H9 (cell line): Measurements from ENCODE around the gene SERPINA5. TPM values are rescaled to one million over a fixed set of nuclear protein-coding genes. Genes with fewer than 3 reads are reported as not detected.

Experiments
- DNase-seq: peaks from one replicate; pipeline ENCODE4 v3.0.0-alpha.2; 2017
- H2AFZ ChIP-seq: one replicate; pipeline ENCODE4 v1.6.1; 2013; ENCODE audit warnings: mild to moderate bottlenecking, low read length, control low read depth, moderate library complexity
- H2AK5ac ChIP-seq: 2 replicates; pipeline ENCODE4 v1.6.1; 2013; ENCODE audit warnings: low read length, control low read depth, mixed read lengths; ENCODE audit not compliant: insufficient read length
- H2BK120ac ChIP-seq: one replicate; pipeline ENCODE4 v1.6.1; 2013; ENCODE audit warnings: low read depth, mild to moderate bottlenecking, low read length, control low read depth, inconsistent platforms; ENCODE audit not compliant: poor library complexity, severe bottlenecking
- H2BK12ac ChIP-seq: 2 replicates; pipeline ENCODE4 v1.6.1; 2013; ENCODE audit warnings: low read length, control low read depth, mixed read lengths, low read depth; ENCODE audit not compliant: insufficient read length
- H2BK15ac ChIP-seq: 2 replicates; pipeline ENCODE4 v1.6.1; 2013; ENCODE audit warnings: low read depth, low read length, control low read depth
- H2BK20ac ChIP-seq: one replicate; pipeline ENCODE4 v1.6.1; 2013; ENCODE audit warnings: low read depth, mild to moderate bottlenecking, low read length, control low read depth, inconsistent platforms; ENCODE audit not compliant: poor library complexity, severe bottlenecking
- H2BK5ac ChIP-seq: 2 replicates; pipeline ENCODE4 v1.6.1; 2013; ENCODE audit warnings: low read length, control low read depth, mixed read lengths; ENCODE audit not compliant: insufficient read length
- H3K14ac ChIP-seq: 2 replicates; pipeline ENCODE4 v1.6.1; 2013; ENCODE audit warnings: low read length, control low read depth; ENCODE audit not compliant: insufficient read depth
- H3K18ac ChIP-seq: 2 replicates; pipeline ENCODE4 v1.6.1; 2013; ENCODE audit warnings: low read depth, mild to moderate bottlenecking, mixed read lengths, low read length, control low read depth; ENCODE audit not compliant: insufficient read length
- H3K23ac ChIP-seq: 2 replicates; pipeline ENCODE4 v1.6.1; 2013; ENCODE audit warnings: low read length, control low read depth, mixed read lengths, low read depth; ENCODE audit not compliant: insufficient read length
- H3K23me2 ChIP-seq: 2 replicates; pipeline ENCODE4 v1.6.1; 2013; ENCODE audit warnings: low read depth, mild to moderate bottlenecking, mixed read lengths, low read length, control low read depth; ENCODE audit not compliant: insufficient read length, poor library complexity, severe bottlenecking
- H3K27ac ChIP-seq: 2 replicates; pipeline ENCODE4 v1.5.1; 2013; ENCODE audit warnings: low read length, control low read depth, mixed read lengths, low read depth; ENCODE audit not compliant: insufficient read length
- H3K27me3 ChIP-seq: 2 replicates; pipeline ENCODE4 v1.6.1; 2013; ENCODE audit warnings: low read length, control low read depth, inconsistent platforms; ENCODE audit not compliant: insufficient read depth
- H3K4ac ChIP-seq: 2 replicates; pipeline ENCODE4 v1.6.1; 2013; ENCODE audit warnings: low read depth, mild to moderate bottlenecking, control low read depth, inconsistent platforms, low read length, moderate library complexity
- H3K4me1 ChIP-seq: 2 replicates; pipeline ENCODE4 v1.6.1; 2013; ENCODE audit warnings: low read length, control low read depth, inconsistent platforms; ENCODE audit not compliant: insufficient read depth
- H3K4me2 ChIP-seq: 2 replicates; pipeline ENCODE4 v1.6.1; 2013; ENCODE audit warnings: low read length, control low read depth, mixed read lengths; ENCODE audit not compliant: insufficient read length, insufficient read depth
- H3K56ac ChIP-seq: 2 replicates; pipeline ENCODE4 v1.6.1; 2013; ENCODE audit warnings: low read depth, mild to moderate bottlenecking, mixed read lengths, low read length, control low read depth; ENCODE audit not compliant: insufficient read length
- H3K79me1 ChIP-seq: 2 replicates; pipeline ENCODE4 v1.6.1; 2013; ENCODE audit warnings: low read depth, mild to moderate bottlenecking, moderate library complexity, low read length, control low read depth, inconsistent platforms; ENCODE audit not compliant: insufficient read depth, poor library complexity, severe bottlenecking
- H3K79me2 ChIP-seq: 2 replicates; pipeline ENCODE4 v1.6.1; 2013; ENCODE audit warnings: low read length, control low read depth, inconsistent platforms; ENCODE audit not compliant: insufficient read depth
- H3K9ac ChIP-seq: 2 replicates; pipeline ENCODE4 v1.6.1; 2013; ENCODE audit warnings: low read length, control low read depth, mixed read lengths; ENCODE audit not compliant: insufficient read length; ENCODE audit errors: extremely low read depth
- H3K9me3 ChIP-seq: one replicate; pipeline ENCODE4 v1.6.1; 2013; ENCODE audit warnings: low read depth, low read length, inconsistent platforms; ENCODE audit not compliant: control insufficient read depth
- H3T11ph ChIP-seq: one replicate; pipeline ENCODE4 v1.6.1; 2013; ENCODE audit warnings: mild to moderate bottlenecking, low read length, control low read depth, inconsistent platforms
- H4K20me1 ChIP-seq: one replicate; pipeline ENCODE4 v1.6.1; 2013; ENCODE audit not compliant: control insufficient read depth, insufficient read length, insufficient read depth
- H4K5ac ChIP-seq: 2 replicates; pipeline ENCODE4 v1.6.1; 2013; ENCODE audit warnings: low read depth, mild to moderate bottlenecking, mixed read lengths, low read length, control low read depth; ENCODE audit not compliant: insufficient read length
- H4K8ac ChIP-seq: replicated peaks from 2 replicates; pipeline ENCODE4 v1.6.1; 2013; ENCODE audit warnings: low read length, control low read depth, mixed read lengths, low read depth; ENCODE audit not compliant: insufficient read length
- H4K91ac ChIP-seq: 2 replicates; pipeline ENCODE4 v1.6.1; 2013; ENCODE audit warnings: low read depth, mild to moderate bottlenecking, moderate library complexity, mixed read lengths, low read length, control low read depth; ENCODE audit not compliant: insufficient read length
- H3K27ac Mint-ChIP-seq, 3 experiments: 2 replicates in 2 of 3; 3 replicates in 1 of 3; pipeline ENCODE4 v1.8.0; 2020 to 2021; ENCODE audit warnings: mixed read lengths in 3 of 3, mild to moderate bottlenecking in 1 of 3, moderate library complexity in 1 of 3
- H3K27me3 Mint-ChIP-seq: 2 replicates; pipeline ENCODE4 v1.8.0; 2021; ENCODE audit warnings: low read depth, mild to moderate bottlenecking, moderate library complexity, mixed read lengths
- H3K36me3 Mint-ChIP-seq, 3 experiments: 2 replicates in 2 of 3; 3 replicates in 1 of 3; pipeline ENCODE4 v1.8.0; 2020 to 2021; ENCODE audit warnings: low read depth in 3 of 3, mixed read lengths in 3 of 3; ENCODE audit not compliant: insufficient read depth in 1 of 3
- H3K4me1 Mint-ChIP-seq, 2 experiments: 2 replicates each; pipeline ENCODE4 v1.8.0; 2020; ENCODE audit warnings: mixed read lengths in 2 of 2
- H3K4me3 Mint-ChIP-seq, 2 experiments: 2 replicates in 1 of 2; 3 replicates in 1 of 2; pipeline ENCODE4 v1.8.0; 2020 to 2021; ENCODE audit warnings: mild to moderate bottlenecking in 2 of 2, mixed read lengths in 2 of 2, moderate library complexity in 1 of 2
- H3K9me3 Mint-ChIP-seq, 2 experiments: 2 replicates in 1 of 2; 3 replicates in 1 of 2; pipeline ENCODE4 v1.8.0; 2020; ENCODE audit warnings: mild to moderate bottlenecking in 2 of 2, mixed read lengths in 2 of 2, moderate library complexity in 1 of 2
- CTCF ChIP-seq: fragments of 200-600 bp; sonication (generic); conservative IDR thresholded peaks from 3 replicates; pipeline ENCODE4 v1.8.0; 2021; ENCODE audit warnings: antibody characterized with exemption, mild to moderate bottlenecking
- WGBS: extraction: QIAGEN DNeasy Blood & Tissue Kit; methylation state at CpG from one replicate; pipeline ENCODE4 v1.1.7; 2013; ENCODE audit warnings: missing lambda C conversion rate, low lambda C conversion rate, mixed read lengths; ENCODE audit not compliant: insufficient read length; ENCODE audit errors: extremely low coverage; 5-methylcytosine and 5-hydroxymethylcytosine counted together
- total RNA-seq: library from RNA; stranded (reverse); gene quantifications from 2 replicates; pipeline ENCODE4 v1.2.1, GENCODE V29; 2021

The SERPINA5 gene
- total RNA-seq, 1 experiment from 2014 or later: 1.1 TPM

DNA sequence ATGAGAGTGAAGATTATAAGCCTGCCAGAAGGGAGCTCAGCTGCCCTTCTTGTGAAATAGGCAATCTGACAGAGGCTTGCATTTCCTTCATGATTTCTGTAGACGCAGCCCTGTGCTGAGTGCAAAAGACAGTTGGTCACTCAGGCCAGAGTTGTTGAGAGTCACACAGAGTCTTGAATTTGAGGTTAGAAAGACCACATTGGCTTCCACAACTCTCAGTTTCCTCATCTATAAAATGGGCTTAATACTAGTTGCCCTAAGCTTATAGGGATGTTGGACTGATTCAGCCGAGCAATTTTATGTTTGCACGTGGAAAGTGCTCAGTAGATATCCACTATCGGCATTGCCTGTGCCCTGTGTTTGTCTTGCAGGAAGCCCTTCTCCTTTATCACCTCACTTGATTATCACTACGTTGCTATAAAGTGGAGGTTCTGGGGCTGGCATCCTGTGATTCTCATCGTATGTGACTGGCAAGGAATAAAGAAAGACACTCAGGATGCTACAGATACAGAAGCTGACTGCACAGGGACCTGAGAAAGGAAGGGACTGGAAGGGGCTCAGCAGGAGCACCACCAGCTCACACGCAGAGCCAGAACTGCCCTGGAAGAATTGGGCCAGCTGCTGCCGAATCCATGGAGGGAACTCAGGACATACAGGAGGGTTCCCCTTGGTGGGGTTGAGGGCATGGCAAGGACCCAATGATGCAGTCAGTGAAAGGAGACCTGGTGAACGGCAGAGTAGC lies 39.8 kb upstream of the SERPINA5 start:
- Histone ChIP-seq H2BK12ac (no peak overlapping the region), H4K5ac (no peak overlapping the region), H3K14ac (no peak overlapping the region), H3K27me3 (no peaks in the 10 kb centered on the region), H3K4me1 (peaks cover 1% of the 10 kb centered on the region; the same call in 1 of the 2 replicates), H4K20me1 (no peaks in the 10 kb centered on the region), H3K9me3 (no peaks in the 10 kb centered on the region), H3K18ac (no peak overlapping the region), H3K56ac (no peak overlapping the region), H3T11ph (no peak overlapping the region), H2BK120ac (no peak overlapping the region), H3K23me2 (no peaks in the 10 kb centered on the region), H4K8ac (no peak overlapping the region), H3K9ac (no peak overlapping the region), H2BK15ac (no peak overlapping the region), H2BK20ac (no peak overlapping the region), H3K79me2 (no peaks in the 10 kb centered on the region), H3K79me1 (no peaks in the 10 kb centered on the region), H2AFZ (no peak overlapping the region), H3K4ac (no peak overlapping the region), H3K27ac (no peak overlapping the region), H3K4me2 (no peak overlapping the region), H2AK5ac (no peak overlapping the region), H4K91ac (no peak overlapping the region), H2BK5ac (no peak overlapping the region), H3K23ac (no peak overlapping the region)
- DNase-seq: no peak
- no peak for TF ChIP-seq CTCF
- WGBS: no CpG with 5 or more reads among the region's 9 CpGs
- no peak overlapping the region for H3K27ac Mint-ChIP-seq
- no peaks in the 10 kb centered on the region; a peak in 1 of 5 replicates for H3K9me3 Mint-ChIP-seq
- no peaks in the 10 kb centered on the region for H3K36me3 Mint-ChIP-seq
- no peaks in the 10 kb centered on the region; the same call in 1 of the 2 replicates for H3K27me3 Mint-ChIP-seq
- peaks cover 22 to 37% of the 10 kb centered on the region in 2 experiments for H3K4me1 Mint-ChIP-seq
- no peak overlapping the region for H3K4me3 Mint-ChIP-seq
